ENCODE results near the gene CAMKK1. TPM values are rescaled to one million over a fixed set of nuclear protein-coding genes. Genes with fewer than 3 reads are reported as not detected.
A peak's percentile ranks its signal among the peaks of the same experiment; 100 is the strongest.

The CAMKK1 gene
- total and polyA plus RNA-seq, 9 of the 15 experiments (the other 6 are each of a cell fraction or from before 2014, with no cell fraction given): 0.34 to 7.5 (median 4.9) TPM

DNA sequence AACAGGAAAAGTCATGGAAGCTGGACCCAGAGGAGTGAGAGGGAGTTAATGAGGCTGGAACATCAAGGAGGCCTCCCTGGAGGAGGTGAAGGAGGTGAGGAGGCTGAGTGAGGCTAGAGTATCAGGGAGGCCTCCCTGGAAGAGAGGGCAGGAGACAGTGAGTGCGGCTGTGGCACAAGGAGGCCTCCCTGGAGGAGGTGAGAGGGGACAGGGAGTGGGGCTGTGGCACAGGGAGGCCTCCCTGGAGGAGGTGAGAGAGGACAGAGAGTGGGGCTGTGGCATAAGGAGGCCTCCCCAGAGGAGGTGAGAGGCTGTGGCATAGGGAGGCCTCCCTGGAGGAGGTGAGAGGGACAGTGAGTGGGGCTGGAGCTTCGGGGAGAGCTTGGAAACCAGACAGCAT, 5.5 kb downstream of the CAMKK1 start:
- ATAC-seq: no peak
- peaks cover 35% of the 10 kb centered on the region for H3K79me2 ChIP-seq (ENCODE audit: control insufficient read depth, insufficient read depth, low read length)
- ChIA-PET POLR2A (no interaction called here), CTCF (ENCODE audit: low intra/inter-chr PET ratio) (no interaction called here)
- no peaks in the 10 kb centered on the region for H3K9me1 ChIP-seq (ENCODE audit: control insufficient read depth, insufficient read depth, low read length)
- no peak overlapping the region; the same call in 2 of the 3 replicates for H3K27ac ChIP-seq (ENCODE audit: extremely low read depth, low read depth, low read length)
- in situ Hi-C loops (cut with MboI): no loop called here
- peaks cover 26 to 57% of the 10 kb centered on the region in 2 experiments for H3K4me1 ChIP-seq (replicated peaks in 1 of 2; ENCODE audit: control insufficient read depth in 2 of 2, insufficient read depth in 2 of 2, low read length in 2 of 2)
- H3K4me2 ChIP-seq (ENCODE audit: insufficient read depth, low read length): no peak overlapping the region
- no peak overlapping the region for H3K4me3 ChIP-seq
- no peak for FAIRE-seq
- intact Hi-C loops (cut with micrococcal nuclease): no loop called here
- no peak overlapping the region for H2AFZ ChIP-seq (ENCODE audit: low read depth, low read length)
- peaks cover 26% of the 10 kb centered on the region; the same call in 1 of the 3 replicates for H3K36me3 ChIP-seq (ENCODE audit: control insufficient read depth, insufficient read depth, low read length)
- H3K27me3 ChIP-seq (ENCODE audit: control insufficient read depth in 2 of 2, insufficient read depth in 2 of 2, low read length in 2 of 2): no peaks in the 10 kb centered on the region
- TF ChIP-seq, protein P1, sequence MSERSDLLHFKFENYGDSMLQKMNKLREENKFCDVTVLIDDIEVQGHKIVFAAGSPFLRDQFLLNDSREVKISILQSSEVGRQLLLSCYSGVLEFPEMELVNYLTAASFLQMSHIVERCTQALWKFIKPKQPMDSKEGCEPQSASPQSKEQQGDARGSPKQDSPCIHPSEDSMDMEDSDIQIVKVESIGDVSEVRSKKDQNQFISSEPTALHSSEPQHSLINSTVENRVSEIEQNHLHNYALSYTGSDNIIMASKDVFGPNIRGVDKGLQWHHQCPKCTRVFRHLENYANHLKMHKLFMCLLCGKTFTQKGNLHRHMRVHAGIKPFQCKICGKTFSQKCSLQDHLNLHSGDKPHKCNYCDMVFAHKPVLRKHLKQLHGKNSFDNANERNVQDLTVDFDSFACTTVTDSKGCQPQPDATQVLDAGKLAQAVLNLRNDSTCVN (CRISPR knock-in tag; IDR thresholded peaks at IDR 0.05): no peak
- TF ChIP-seq POLR2H (tag; IDR thresholded peaks at IDR 0.05; ENCODE audit: low read depth): no peak
- TF ChIP-seq ZFP36 (IDR thresholded peaks at IDR 0.05; ENCODE audit: low read depth, low read length, partially characterized antibody): peak; percentile 94
- TF ChIP-seq, protein P2, sequence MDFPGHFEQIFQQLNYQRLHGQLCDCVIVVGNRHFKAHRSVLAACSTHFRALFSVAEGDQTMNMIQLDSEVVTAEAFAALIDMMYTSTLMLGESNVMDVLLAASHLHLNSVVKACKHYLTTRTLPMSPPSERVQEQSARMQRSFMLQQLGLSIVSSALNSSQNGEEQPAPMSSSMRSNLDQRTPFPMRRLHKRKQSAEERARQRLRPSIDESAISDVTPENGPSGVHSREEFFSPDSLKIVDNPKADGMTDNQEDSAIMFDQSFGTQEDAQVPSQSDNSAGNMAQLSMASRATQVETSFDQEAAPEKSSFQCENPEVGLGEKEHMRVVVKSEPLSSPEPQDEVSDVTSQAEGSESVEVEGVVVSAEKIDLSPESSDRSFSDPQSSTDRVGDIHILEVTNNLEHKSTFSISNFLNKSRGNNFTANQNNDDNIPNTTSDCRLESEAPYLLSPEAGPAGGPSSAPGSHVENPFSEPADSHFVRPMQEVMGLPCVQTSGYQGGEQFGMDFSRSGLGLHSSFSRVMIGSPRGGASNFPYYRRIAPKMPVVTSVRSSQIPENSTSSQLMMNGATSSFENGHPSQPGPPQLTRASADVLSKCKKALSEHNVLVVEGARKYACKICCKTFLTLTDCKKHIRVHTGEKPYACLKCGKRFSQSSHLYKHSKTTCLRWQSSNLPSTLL (IDR thresholded peaks at IDR 0.05): no peak
- peak in 1 of 2 experiments; percentile 9; a peak in 1 of 4 replicates for TF ChIP-seq KDM1A (IDR thresholded peaks at IDR 0.05)
- TF ChIP-seq SMARCA5 (IDR thresholded peaks at IDR 0.05): peak; percentile 97
- no peak for TF ChIP-seq POLR3A (IDR thresholded peaks at IDR 0.05; ENCODE audit: borderline replicate concordance, extremely low read depth, insufficient read depth, insufficient read length)
- no peak for TF ChIP-seq YY1 (IDR thresholded peaks at IDR 0.05; ENCODE audit: borderline replicate concordance in 1 of 3, control insufficient read depth in 1 of 3, extremely low read depth in 1 of 3, insufficient read depth in 3 of 3, insufficient read length in 1 of 3, insufficient replicate concordance in 2 of 3, low read depth in 1 of 3, low read length in 2 of 3)
- no peak for TF ChIP-seq ZNF696 (CRISPR knock-in tag; conservative IDR thresholded peaks at IDR 0.05)
- no peak for TF ChIP-seq ILK (tag; IDR thresholded peaks at IDR 0.05; ENCODE audit: borderline replicate concordance, low read depth)
- TF ChIP-seq BCOR (IDR thresholded peaks at IDR 0.05): peak; percentile 88
- DNase-seq (ENCODE audit: extremely low read depth in 1 of 4, low spot score in 3 of 4): no peak
- no TSS peak for BruUV-seq (replicated peaks)
- no peaks in the 10 kb centered on the region for H4K20me1 ChIP-seq (replicated peaks; ENCODE audit: control insufficient read depth, insufficient read depth, low read length)
- H3K9me3 ChIP-seq (replicated peaks; ENCODE audit: control insufficient read depth, insufficient read depth, low read depth, low read length): no peaks in the 10 kb centered on the region
- no CpG with 5 or more reads among the region's 2 CpGs for WGBS (ENCODE audit: insufficient coverage, low coverage, missing lambda C conversion rate)
- peak overlapping the region in 1 of 2 experiments; percentile 71; a peak in 2 of 4 replicates for H3K9ac ChIP-seq (ENCODE audit: insufficient read depth in 1 of 2, low read depth in 2 of 2, low read length in 2 of 2)
